ENCODE measurements around the gene SPDYE4.

GRCh38 chr17:8797621-8798175, 39.4 kb upstream of the SPDYE4 start:
- TF ChIP-seq, protein P1, sequence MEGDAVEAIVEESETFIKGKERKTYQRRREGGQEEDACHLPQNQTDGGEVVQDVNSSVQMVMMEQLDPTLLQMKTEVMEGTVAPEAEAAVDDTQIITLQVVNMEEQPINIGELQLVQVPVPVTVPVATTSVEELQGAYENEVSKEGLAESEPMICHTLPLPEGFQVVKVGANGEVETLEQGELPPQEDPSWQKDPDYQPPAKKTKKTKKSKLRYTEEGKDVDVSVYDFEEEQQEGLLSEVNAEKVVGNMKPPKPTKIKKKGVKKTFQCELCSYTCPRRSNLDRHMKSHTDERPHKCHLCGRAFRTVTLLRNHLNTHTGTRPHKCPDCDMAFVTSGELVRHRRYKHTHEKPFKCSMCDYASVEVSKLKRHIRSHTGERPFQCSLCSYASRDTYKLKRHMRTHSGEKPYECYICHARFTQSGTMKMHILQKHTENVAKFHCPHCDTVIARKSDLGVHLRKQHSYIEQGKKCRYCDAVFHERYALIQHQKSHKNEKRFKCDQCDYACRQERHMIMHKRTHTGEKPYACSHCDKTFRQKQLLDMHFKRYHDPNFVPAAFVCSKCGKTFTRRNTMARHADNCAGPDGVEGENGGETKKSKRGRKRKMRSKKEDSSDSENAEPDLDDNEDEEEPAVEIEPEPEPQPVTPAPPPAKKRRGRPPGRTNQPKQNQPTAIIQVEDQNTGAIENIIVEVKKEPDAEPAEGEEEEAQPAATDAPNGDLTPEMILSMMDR (IDR thresholded peaks at IDR 0.05) = no peak
- no peak for TF ChIP-seq POLR2AphosphoS5 (IDR thresholded peaks at IDR 0.05; ENCODE audit: low read depth, low read length)
- TF ChIP-seq ZBTB33 (IDR thresholded peaks at IDR 0.05; ENCODE audit: borderline replicate concordance, low read depth) = no peak
- TF ChIP-seq YY1 (IDR thresholded peaks at IDR 0.05; ENCODE audit: low read depth) = no peak
- TF ChIP-seq GABPA (IDR thresholded peaks at IDR 0.05; ENCODE audit: low read depth) = no peak
- TF ChIP-seq JUND (IDR thresholded peaks at IDR 0.05) = no peak
- TF ChIP-seq TAF1 (IDR thresholded peaks at IDR 0.05; ENCODE audit: borderline replicate concordance, low read depth, low read length) = no peak
- TF ChIP-seq EZH2phosphoT487 (IDR thresholded peaks at IDR 0.05; ENCODE audit: borderline replicate concordance, low read depth) = no peak
- no peak for TF ChIP-seq GATA2 (CRISPR knock-in tag; IDR thresholded peaks at IDR 0.05)
- no peak for TF ChIP-seq RAD21 (IDR thresholded peaks at IDR 0.05; ENCODE audit: low read length)
- TF ChIP-seq RXRA (IDR thresholded peaks at IDR 0.05; ENCODE audit: borderline replicate concordance, low read depth) = no peak
- no peak for TF ChIP-seq SMC3 (IDR thresholded peaks at IDR 0.05; ENCODE audit: low read depth, low read length)
- no peak for TF ChIP-seq USF1 (IDR thresholded peaks at IDR 0.05; ENCODE audit: borderline replicate concordance, low read depth)
- TF ChIP-seq, protein P2, sequence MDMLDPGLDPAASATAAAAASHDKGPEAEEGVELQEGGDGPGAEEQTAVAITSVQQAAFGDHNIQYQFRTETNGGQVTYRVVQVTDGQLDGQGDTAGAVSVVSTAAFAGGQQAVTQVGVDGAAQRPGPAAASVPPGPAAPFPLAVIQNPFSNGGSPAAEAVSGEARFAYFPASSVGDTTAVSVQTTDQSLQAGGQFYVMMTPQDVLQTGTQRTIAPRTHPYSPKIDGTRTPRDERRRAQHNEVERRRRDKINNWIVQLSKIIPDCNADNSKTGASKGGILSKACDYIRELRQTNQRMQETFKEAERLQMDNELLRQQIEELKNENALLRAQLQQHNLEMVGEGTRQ (IDR thresholded peaks at IDR 0.05; ENCODE audit: borderline replicate concordance, low read depth, low read length) = no peak
